ENCODE results near the gene SLC22A3. TPM values are rescaled to one million over a fixed set of nuclear protein-coding genes. Genes with fewer than 3 reads are reported as not detected.

The SLC22A3 gene
- total and polyA plus RNA-seq, 2 of the 13 experiments (the other 11 are each of a cell fraction or from before 2014, with no cell fraction given), result 12.0 to 31.5 TPM

GRCh38 chr6:160347259-160348222 lies 637 bp upstream of the SLC22A3 start (continued):
- TF ChIP-seq ARNT2 (CRISPR knock-in tag; IDR thresholded peaks at IDR 0.05; ENCODE audit: low read depth) (no peak; the same call in 1 of the 2 replicates), SETDB1 (CRISPR knock-in tag; IDR thresholded peaks at IDR 0.05; ENCODE audit: borderline replicate concordance) (no peak), MED8 (CRISPR knock-in tag; IDR thresholded peaks at IDR 0.05; ENCODE audit: insufficient replicate concordance) (no peak), ZBTB49 (CRISPR knock-in tag; IDR thresholded peaks at IDR 0.05; ENCODE audit: borderline replicate concordance) (no peak), HOXA5 (CRISPR knock-in tag; IDR thresholded peaks at IDR 0.05) (no peak), ZNF263 (CRISPR knock-in tag; IDR thresholded peaks at IDR 0.05) (no peak), ZNF577 (CRISPR knock-in tag; IDR thresholded peaks at IDR 0.05; ENCODE audit: borderline replicate concordance, low read depth) (no peak), ZNF670 (CRISPR knock-in tag; IDR thresholded peaks at IDR 0.05; ENCODE audit: borderline replicate concordance) (no peak), IKZF1 (IDR thresholded peaks at IDR 0.05) (no peak), ZNF816 (CRISPR knock-in tag; IDR thresholded peaks at IDR 0.05; ENCODE audit: borderline replicate concordance) (peak; percentile 62; the same call in 1 of the 2 replicates), ZNF710 (CRISPR knock-in tag; IDR thresholded peaks at IDR 0.05; ENCODE audit: borderline replicate concordance) (no peak; the same call in 1 of the 2 replicates), ZNF564 (CRISPR knock-in tag; IDR thresholded peaks at IDR 0.05) (no peak), ZNF609 (CRISPR knock-in tag; IDR thresholded peaks at IDR 0.05; ENCODE audit: borderline replicate concordance) (no peak), ZNF740 (CRISPR knock-in tag; IDR thresholded peaks at IDR 0.05) (no peak), YEATS4 (CRISPR knock-in tag; IDR thresholded peaks at IDR 0.05; ENCODE audit: borderline replicate concordance) (no peak), ZNF597 (CRISPR knock-in tag; IDR thresholded peaks at IDR 0.05) (no peak)

Measured in HepG2 (cell line).